SK-N-SH (cell line): ENCODE measurements around the gene SMARCC2.

ENCODE experiments used
- CTCF ChIP-seq: fragments of 200-600 bp; sonication (generic); IDR thresholded peaks from 2 replicates; pipeline ENCODE4 v1.6.1; 2017; ENCODE audit warnings: antibody characterized with exemption, mild to moderate bottlenecking, moderate library complexity
- IRF3 ChIP-seq: fragments of 150-350 bp; IDR thresholded peaks from 2 replicates; pipeline ENCODE4 v1.6.1; 2016; ENCODE audit warnings: mild to moderate bottlenecking, low read depth, low read length
- RFX5 ChIP-seq: IDR thresholded peaks from 2 replicates; pipeline ENCODE4 v1.6.1; 2012; ENCODE audit warnings: mild to moderate bottlenecking, improper control_type of control experiment, low read length

- no peak for TF ChIP-seq IRF3
- TF ChIP-seq CTCF, result no peak
- no peak for TF ChIP-seq RFX5
Measured at GRCh38 chr12:56222531-56222895, 33.2 kb upstream of the SMARCC2 start.
